Hematopoietic multipotent progenitor cell treated with erythropoietin and hydrocortisone succinate and interleukin-3 and kit ligand, for 6 days (in vitro differentiated cells): ENCODE data around the gene ZDHHC9.
"Not testable (repeated sequence)": the region's sequence is repeated elsewhere in the genome, so short reads cannot be mapped to it uniquely, and the experiment has no call there.

Experiments used
- DNase-seq: peaks from one replicate; pipeline ENCODE4 v3.0.0-alpha.2; 2015

Gene ZDHHC9

DNA sequence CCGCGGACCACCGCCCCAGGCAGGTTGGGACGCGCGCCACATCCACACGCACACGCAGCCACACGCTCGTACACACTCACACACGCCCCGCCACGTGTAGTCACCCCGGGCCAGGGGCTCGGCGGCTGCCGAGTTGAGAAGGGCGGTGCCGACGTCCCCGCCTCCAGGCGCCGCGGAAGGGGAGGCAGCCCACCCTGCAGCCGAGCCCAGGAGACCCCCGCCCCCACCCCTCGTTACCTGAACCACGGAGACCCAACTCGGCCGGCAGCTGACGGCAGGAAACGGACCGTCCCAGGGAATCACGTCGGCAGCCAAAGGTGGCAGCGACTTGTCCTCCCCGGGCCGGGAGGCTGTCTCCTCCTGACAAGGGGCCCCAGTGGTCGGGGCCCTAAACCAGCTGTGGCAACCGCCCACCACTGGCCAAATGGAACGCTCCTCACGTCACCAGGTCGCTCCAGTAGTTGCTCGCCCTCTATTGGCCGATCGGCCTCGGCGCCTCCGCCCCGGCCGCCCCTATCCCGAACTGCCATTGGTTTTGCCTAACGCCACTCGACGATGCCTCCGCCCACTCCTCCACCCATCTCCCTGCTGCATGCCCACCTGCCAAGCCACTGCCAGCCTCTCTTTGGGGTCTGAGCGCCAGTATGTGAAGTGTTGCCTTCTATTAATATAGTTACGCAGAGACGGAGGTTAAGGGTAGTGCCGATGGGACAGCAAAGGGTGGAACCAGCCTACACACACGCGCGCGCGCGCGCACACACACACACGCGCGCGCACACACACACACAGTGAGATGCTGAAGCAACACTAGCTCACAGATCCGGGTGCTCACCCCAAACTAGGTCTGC lies at the start of gene ZDHHC9:
Gene ZDHHC9 (minus strand): TSS at position 428 of the 848 bp plus-strand sequence. CDS start 1,941 bp downstream, outside the sequence.
- peak; percentile 91 for DNase-seq

DNA sequence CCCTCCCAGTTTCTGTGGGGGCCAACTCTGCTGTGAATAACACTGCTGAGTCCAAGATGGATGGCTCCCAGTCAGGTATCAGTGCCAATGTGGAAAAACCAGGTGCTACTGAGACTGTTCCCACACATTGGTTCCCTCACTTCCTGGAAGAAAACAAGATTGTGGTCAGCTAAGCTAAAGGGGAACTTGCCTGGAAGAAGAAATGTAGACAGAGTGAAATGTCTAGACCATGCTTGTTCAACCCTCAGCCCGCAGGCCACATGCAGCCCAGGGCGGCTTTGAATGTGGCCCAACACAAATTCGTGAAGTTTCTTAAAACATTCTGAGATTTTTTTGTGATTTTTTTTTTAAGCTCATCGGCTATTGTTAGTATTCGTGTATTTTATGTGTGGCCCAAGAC lies 33.7 kb upstream of the ZDHHC9 start:
- no peak for DNase-seq

DNA sequence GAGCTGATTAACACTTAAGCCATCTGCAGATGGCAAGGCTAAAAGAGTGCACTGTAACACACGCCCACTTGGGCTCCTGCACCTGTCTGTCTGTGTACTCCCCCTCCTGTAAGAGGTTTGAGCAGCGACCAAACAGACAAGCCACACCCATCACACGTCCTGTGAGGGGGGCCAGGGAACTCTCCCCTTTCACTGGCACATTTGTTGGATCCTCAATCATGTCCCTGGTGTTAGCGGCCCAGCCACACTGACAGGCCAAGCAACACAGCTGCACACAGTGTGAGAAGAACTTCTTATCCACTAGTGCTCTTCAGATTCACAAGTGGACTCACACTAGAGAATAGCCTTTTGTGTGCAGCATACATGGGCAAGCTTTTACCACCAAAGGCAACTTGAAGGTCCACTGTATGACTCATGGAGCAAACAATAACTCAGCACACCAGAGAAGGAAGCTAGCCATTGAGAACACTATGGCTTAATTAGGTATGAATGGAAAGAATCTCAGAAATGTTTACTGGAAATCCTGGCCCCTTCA lies 33.2 kb upstream of the ZDHHC9 start:
- DNase-seq, result no peak

DNA sequence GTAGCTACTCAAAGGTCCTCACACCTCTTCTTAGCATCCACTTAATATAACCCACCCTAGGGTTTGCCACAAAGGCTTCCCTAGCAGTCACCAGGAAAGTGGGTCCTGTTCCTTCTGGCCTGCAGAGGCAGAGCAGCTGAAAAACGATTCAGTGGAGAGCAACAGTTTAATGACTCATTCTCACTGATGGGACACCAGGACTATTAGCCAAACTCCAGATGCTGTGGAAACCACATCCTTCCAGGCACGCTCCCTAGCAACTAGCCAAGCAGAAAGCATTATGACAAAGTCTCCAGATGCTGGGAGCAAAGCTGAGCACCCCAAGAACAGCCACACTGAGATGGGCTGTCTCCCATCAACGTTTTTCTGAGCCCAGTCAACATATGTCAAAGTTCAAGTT lies 32.0 kb upstream of the ZDHHC9 start:
- DNase-seq, result no peak

DNA sequence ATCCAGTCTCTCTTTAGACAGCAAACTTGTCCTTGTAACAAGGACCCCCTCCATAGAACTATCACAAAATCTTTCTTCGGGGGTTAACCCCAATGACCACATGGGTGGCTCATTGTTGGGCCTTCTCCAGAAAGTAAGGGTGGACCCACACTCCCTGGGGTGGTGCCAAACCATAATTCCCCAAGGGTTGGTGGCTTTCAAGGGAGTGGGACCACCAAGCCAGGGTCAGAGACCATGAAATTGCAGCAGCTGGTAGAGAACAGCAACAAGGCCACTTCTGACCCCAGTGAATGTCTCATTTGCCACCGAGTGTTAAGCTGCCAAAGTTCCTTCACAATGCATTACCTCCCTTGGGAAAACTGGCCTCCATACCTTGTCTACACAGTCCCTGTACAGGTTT lies 28.8 kb upstream of the ZDHHC9 start:
- DNase-seq, result no peak

DNA sequence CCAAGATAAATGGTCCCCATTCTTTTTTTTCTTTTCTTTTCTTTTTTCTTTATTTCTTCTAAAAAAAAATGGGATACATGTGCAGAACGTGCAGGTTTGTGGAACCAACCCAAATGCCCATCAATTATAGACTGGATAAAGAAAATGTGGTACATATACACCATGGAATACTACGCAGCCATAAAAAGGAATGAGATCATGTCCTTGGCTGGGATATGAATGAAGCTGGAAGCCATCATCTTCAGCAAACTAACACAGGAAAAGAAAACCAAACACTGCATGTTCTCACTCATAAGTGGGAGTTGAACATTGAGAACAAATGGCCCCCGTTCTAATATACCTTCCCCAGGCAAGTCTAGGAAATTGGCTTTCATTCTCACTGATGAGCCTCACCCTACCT lies 22.6 kb upstream of the ZDHHC9 start:
- not testable (repeated sequence) for DNase-seq

DNA sequence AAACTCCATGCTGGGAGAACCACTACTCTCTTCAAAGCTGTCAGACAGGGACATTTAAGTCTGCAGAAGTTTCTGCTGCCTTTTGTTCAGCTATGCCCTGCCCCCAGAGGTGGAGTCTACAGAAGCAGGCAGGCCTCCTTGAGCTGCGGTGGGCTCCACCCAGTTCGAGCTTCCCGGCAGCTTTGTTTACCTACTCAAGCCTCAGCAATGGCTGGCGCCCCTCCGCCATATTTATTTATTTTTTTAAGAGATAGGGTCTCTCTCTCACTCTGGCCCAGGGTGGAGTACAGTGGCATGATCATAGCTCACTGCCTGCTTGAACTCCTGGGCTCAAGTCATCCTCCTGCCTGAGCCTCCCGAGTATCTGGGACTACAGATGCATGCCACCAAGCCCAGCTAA lies 15.4 kb upstream of the ZDHHC9 start:
- not testable (repeated sequence) for DNase-seq

DNA sequence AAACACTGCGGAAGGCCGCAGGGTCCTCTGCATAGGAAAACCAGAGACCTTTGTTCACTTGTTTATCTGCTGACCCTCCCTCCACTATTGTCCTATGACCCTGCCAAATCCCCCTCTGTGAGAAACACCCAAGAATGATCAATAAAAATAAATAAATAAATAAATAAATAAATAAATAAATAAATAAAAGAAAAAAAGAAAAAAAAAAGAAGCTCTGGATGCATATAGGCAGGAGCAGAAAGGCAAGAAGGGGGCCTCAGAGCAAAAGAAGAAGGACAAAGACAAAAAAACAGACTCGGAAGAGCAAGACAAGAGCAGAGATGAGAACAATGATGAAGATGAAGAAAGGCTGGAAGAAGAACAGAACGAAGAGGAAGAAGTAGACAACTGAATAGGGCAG lies 8.1 kb upstream of the ZDHHC9 start:
- DNase-seq, result not testable (repeated sequence)

DNA sequence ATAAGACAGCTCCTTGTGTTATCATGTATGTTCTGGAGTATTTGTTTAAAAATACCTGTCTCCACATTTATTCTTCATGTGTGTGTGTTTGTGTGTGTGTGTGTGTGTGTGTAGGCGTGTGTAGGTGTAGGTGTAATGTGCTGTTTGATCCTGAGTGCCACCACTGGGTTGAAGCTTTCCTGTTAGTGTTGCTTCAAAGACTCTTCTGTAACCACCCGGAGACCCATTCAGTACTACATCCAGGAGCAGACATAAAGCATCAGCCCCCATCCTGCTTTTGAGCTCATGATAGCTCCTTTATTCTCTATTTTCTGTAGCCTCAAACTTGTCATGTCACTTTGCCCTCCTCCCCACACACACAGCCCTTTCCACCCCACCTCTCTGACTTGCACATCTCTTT lies 3.0 kb upstream of the ZDHHC9 start:
- no peak for DNase-seq

DNA sequence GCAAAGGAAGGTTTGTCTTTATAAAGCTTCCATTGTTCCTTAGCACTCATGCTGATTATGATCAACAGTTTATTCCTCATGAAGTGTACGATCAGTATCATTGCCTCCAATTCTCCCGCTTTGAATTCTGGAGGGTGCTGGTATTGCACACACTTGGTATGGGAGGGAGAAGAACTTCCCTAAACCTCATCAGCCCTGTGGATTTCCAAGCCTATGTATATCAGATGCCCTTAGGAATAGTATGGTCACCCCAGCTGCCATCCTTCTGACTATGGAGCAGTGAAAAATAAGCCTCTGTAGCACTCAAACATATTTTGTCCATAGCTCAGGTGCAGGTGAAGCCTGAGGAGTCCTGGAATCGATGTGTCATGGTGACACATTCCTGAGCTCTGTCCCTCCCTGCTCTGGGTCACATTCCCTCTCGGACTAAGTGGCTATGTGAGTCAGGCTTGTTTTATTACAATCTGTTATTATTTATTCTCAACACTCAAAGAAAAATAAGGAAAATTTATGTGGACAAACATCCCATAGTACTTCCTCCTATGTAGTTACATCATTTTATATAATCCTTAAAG lies 2.0 kb upstream of the ZDHHC9 start:
- DNase-seq, result no peak

DNA sequence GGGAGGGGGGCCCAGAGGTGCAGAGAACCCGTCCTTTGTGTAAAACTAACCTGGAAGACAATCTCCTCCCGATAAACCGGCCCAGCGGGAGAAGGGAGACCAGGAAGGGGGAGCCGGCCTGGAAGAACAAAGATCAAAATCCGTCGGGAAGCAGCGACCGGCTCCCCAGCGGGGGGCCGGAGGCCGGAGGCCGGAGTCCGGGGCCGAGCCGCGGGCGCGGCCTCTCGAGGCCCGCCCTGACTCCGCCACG lies 552 bp downstream of the ZDHHC9 start:
- no peak for DNase-seq

DNA sequence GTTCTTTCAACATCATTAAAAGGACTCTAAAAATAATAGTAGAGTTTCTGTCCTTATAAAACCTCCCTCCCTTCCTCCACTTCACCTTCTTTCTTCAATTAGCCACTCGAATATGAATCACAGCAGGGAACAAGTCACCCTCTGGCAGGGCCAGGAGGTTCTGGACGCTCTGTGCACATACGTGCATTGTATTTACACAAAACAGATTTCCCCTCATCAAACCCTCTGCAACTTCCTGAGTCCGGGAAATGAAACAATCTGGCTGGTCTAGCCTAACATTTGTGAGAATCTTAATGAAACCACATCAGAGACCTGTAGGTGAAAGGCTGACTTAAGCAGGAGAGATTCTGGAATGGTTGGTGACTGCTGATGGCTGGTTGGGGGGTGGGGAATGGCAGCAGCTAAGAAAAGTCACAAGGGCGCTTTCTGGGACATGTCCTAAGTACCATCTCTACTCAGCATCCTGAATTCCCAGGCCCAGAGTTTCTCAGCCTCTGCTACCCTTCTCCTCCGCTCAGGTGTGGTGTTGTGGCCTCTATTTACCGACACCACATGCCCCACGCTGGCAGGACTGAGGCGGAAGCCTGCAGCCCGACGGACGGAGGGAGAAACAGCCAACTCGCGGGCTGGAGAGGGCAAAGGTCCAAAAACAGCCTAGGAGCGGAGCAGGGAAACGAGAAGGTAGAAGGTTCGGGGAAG lies 1.0 kb downstream of the ZDHHC9 start:
- DNase-seq, result peak; percentile 19

DNA sequence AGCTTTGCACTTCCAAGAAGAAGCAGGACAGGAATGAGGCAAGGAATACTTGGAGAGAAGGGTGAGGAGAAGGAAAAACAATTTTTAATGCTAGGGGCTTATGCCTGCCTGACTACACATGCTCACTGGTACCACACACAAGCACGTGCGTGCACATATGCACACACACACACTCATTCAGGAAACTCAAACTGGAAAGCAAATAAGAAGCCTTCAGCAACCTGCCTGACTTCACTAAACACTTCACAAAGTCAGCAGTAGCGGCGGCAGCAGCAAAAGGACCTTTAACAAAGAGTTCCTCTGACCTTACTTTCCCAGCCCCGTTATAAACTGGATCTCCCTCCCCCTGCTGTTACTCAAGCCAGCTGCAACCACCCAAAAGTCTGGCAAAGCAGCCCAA lies 3.3 kb downstream of the ZDHHC9 start:
- no peak for DNase-seq

DNA sequence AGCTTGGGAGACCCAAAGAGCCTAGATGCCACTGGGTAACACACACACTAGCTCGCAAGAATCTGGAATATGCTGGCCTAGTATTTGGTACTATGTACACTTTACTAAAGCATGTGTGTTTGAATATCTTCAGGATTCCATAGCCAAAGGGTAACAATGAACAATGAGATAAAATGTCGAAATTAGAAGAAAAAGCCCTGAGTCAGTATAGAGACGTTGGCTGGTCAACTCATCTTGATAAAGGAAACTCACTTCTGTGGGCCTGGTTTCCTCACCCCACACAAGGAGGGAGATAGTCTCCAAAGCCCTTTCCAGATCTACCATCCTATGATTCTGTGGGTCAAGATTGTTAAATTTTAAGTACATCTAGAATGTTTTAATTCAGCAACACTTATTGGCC lies 6.9 kb downstream of the ZDHHC9 start:
- peak; percentile 40 for DNase-seq

DNA sequence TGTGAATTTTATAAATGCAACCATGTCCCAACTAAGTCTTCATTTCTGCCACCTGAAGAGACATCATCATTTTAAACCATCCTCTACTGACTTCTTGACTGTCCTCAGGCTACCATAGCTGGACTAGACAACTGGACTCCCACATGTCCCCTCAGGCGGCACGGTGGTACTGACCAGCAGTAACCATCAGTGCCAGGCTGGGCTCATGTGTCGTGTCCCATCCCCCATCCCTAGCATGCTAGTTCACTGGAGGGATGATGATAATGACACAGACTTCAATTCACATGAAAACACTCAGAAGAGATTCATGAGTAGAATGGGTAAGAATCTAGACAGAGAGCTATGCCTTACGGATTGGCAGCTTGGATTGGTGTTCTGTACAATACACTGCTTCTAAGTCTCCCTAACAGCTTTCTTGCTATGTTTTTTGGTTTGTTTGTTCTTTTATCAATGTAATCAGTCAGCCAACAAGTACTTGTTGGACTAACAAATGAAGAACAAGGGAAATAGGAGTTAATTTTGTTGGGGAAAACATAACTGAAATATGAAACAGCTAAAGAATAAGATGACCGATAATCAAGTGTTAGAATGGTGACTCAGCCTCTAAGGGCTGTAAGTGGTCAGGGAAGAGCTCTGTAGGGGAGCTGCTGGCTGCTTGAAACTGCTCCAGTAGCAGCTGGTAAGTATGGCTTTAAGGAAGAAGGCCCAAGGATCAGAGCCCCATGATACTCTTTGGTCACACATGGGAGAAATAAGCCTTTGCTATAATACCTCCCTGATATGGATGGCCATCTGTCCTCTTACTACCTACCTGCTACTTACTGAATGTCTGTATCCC lies 10.3 kb downstream of the ZDHHC9 start:
- no peak for DNase-seq

DNA sequence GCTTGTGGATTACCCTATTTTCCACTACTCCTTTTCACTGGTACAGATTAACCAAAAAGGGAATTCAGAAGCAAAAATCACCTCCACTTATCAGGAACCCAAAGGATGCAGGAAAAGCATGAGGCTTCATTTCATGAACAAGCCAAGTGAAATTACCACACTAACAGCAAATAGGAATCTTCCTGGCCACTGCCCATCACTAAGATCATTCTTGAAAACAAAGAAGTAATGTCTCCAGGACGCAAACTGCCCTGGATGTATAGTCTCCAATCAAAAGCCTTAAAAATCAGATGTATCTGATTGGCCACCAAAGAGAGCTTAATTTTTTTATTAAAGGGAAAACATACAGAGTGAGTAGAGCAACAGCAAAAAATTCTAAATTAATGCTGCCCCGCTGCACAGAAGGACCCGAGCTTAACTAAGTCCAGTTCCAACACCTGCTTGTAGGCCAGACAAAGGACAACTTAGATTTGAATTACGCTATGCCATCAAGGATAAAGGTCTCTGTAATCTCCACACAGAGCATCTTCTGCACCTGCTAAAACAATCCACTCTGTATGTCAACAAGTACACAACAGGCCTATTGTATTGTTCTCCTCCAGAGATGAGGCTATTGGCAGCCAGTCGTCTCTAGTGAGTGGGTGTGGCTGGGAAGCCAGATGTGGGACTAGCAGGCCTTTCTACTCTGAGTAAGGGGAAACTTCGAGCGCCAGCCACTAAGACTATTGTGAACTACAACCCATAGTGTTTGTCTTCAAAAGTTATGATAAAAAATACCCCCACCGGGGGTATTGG lies 12.4 kb downstream of the ZDHHC9 start:
- no peak for DNase-seq

DNA sequence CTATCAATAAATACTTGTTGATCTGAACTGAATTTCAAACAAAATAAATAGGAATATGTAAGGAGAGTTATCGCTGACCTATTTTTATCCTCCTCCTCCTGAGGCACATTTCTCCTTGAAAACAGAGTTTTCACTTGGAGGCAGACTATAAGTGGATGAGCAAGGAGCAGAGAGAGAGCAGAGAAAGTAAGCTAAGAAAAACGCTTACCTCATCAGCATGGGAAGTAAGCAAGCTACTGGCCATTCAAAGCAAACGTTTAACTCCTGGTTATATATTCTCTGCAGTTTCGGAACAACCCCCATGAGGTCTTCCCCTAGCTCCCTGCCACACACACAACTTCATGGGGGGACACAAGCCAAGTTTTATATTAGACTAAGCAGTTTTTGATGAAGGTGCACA lies 13.2 kb downstream of the ZDHHC9 start:
- DNase-seq, result no peak

DNA sequence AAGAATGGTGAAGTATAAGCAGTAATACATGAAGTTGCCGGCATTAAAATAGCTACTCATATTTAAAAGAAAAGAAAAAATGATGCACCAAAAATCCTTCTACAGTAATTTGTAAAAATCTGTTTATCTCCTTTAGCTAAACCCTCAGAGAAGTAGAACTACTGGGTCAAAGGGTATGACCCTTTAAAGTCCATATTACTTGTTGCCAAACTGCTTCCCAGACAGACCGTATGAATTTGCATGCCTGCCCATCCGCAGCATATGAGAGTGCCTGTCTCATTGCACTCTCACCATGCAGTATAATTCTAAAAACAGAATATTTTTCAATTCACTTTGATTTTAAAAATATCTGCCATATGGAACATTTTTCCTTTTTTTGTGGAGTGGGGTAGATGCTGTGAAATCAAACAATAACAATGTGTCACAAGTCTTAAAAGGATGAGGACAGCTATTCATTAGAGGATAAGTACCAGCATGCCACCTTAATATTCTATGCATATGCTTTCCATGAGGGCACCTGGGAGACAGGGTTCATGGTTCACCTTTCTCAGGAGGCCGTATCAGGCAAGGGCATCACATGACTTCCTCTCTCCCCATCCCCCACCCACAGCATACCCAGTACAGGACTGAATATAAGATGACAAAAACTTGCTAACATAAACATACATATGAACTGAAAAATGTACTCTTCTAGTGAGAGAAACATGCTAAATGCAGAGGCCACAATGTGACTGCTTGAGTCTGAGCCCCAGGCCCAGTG lies 17.8 kb downstream of the ZDHHC9 start:
- no peak for DNase-seq

DNA sequence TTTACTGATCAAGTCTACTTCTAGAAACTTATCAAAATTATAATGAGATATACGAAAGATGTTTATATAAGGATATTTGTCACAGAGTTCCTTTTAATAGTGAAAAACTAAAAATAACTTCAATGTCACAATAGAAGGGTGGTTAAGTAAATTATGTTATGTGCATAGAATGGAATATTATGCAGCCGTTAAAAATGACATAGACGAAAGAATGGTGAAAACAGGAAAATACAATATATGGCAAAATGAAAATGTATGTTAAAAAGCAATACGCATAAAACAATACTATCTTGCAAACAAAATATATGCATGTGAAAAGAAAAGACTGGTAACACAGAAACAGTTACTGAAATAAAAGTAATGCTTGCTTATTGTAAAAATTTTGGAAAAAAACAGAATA lies 19.1 kb downstream of the ZDHHC9 start:
- no peak for DNase-seq

DNA sequence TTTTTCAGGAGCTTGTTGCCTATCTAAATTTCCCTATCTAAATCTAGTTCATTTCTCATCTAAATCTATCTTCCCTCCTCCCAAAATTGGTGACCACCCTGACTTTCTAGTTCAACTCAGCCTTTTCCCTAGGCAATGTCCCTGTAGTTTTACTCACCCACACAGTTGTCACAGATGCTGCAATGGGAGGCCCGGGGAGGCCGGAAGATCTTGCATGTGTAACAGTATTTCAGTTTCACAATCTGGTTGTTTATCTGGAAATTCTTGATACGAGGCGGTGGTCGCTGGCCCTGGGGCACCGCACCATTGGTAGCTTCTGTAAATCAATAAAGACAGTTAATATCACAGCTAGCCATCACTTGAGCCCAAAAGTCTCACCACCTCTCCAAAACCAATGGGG lies 20.2 kb downstream of the ZDHHC9 start:
- DNase-seq, result no peak

DNA sequence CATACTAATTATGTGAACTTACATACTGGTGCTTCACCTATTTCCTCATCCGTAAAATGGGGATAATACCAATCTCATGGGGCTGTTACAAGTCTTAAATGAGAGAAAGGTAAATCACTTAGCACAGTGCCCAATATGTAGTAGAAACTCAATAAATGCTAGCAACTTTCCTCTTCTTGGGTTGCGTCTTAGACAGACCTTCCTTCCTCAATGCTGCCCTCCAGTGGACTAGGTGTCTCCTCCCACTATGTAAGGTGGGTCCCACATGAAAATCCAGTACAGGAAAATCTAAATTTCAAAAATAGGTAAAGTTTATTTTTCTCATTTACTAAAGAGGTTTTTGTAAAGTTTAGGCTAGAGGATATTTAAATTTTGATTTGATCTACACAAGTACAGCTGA lies 20.6 kb downstream of the ZDHHC9 start:
- peak; percentile 80 for DNase-seq

DNA sequence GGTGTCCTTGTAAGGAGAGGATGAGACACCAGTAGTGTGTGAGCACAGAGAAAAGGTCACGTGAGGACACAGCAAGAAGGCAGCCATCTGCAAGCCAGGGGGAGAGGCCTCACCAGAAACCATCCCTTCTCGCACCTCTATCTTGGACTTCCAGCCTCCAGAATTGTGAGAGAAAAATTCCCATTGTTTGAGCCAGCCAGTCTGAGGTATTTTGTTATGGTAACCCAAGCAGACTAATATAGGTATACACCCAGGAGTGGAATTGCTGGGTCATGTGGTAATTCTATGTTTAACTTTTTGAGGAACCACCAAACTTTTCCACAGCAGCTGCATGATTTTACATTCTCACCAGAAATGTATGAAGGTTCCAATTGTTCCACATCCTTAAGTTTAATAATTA lies 25.6 kb downstream of the ZDHHC9 start:
- no peak for DNase-seq
